ENCODE results near the gene INKA2. TPM values are rescaled to one million over a fixed set of nuclear protein-coding genes. Genes with fewer than 3 reads are reported as not detected.

INKA2 gene
- total RNA-seq, 1 experiment from 2014 or later, result 12.3 TPM

DNA sequence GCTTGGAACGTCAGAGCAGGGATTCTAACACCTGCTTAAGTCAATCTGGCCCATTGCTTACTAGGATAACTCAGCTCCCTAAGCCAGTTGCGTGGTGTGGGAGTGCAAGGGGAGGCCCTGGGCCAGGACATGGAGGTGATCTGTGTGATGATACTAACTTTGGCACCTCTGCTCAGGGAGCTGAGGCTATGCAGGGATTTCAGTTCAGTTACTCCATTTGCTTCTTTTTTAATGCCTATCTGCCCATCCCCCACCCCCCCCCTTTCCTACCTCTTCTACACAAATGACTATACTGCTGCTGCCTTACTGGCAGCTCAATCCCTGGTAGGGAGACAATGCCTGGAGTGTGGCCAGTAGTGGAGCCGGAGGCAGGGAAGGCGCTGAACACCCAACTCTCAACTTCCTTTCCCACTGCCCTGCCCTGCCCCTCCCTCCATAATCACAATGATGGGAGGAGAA is 19.5 kb downstream of the INKA2 start:
- Histone ChIP-seq H3K79me1 (ENCODE audit: insufficient read depth, low read depth, low read length, poor library complexity, severe bottlenecking) (no peaks in the 10 kb centered on the region), H2BK120ac (ENCODE audit: low read depth, low read length, poor library complexity, severe bottlenecking) (no peak overlapping the region), H3K23ac (ENCODE audit: insufficient read length, low read depth, low read length) (no peak overlapping the region), H2BK20ac (ENCODE audit: low read depth, low read length, poor library complexity, severe bottlenecking) (no peak overlapping the region), H3K56ac (ENCODE audit: insufficient read length, low read depth, low read length) (no peak overlapping the region), H3K27ac (ENCODE audit: insufficient read length, low read depth, low read length) (no peak overlapping the region), H3K18ac (ENCODE audit: insufficient read length, low read depth, low read length) (no peak overlapping the region), H3K9me3 (ENCODE audit: control insufficient read depth, low read depth, low read length) (no peaks in the 10 kb centered on the region), H4K20me1 (ENCODE audit: control insufficient read depth, insufficient read depth, insufficient read length) (no peaks in the 10 kb centered on the region), H3K4me2 (ENCODE audit: insufficient read depth, insufficient read length, low read length) (no peak overlapping the region), H2AFZ (ENCODE audit: low read length) (no peak overlapping the region), H2AK5ac (ENCODE audit: insufficient read length, low read length) (no peak overlapping the region), H3T11ph (ENCODE audit: low read length) (no peak overlapping the region), H4K8ac (replicated peaks; ENCODE audit: insufficient read length, low read depth, low read length) (no peak overlapping the region), H3K27me3 (ENCODE audit: insufficient read depth, low read length) (no peaks in the 10 kb centered on the region), H3K4ac (ENCODE audit: low read depth, low read length) (no peak overlapping the region), H3K9ac (ENCODE audit: extremely low read depth, insufficient read length, low read length) (no peak overlapping the region), H3K23me2 (ENCODE audit: insufficient read length, low read depth, low read length, poor library complexity, severe bottlenecking) (no peaks in the 10 kb centered on the region), H3K4me1 (ENCODE audit: insufficient read depth, low read length) (peaks cover 11% of the 10 kb centered on the region; the same call in 1 of the 2 replicates), H4K5ac (ENCODE audit: insufficient read length, low read depth, low read length) (no peak overlapping the region), H2BK15ac (ENCODE audit: low read depth, low read length) (no peak overlapping the region), H2BK5ac (ENCODE audit: insufficient read length, low read length) (no peak overlapping the region), H3K14ac (ENCODE audit: insufficient read depth, low read length) (no peak overlapping the region), H2BK12ac (ENCODE audit: insufficient read length, low read depth, low read length) (no peak overlapping the region), H4K91ac (ENCODE audit: insufficient read length, low read depth, low read length) (no peak overlapping the region), H3K79me2 (ENCODE audit: insufficient read depth, low read length) (no peaks in the 10 kb centered on the region)
- Mint-ChIP-seq H3K27ac (no peak overlapping the region), H3K4me3 (no peak overlapping the region), H3K4me1 (peaks cover 34% of the 10 kb centered on the region in 2 experiments), H3K27me3 (ENCODE audit: low read depth) (peaks cover 1% of the 10 kb centered on the region; the same call in 1 of the 2 replicates), H3K36me3 (ENCODE audit: insufficient read depth in 1 of 3, low read depth in 3 of 3) (peaks cover 0 to 2% (median 0%) of the 10 kb centered on the region in 3 experiments; a peak in 2 of 7 replicates), H3K9me3 (no peaks in the 10 kb centered on the region; a peak in 1 of 5 replicates)
- no peak for DNase-seq
- WGBS (ENCODE audit: extremely low coverage, insufficient read length, low lambda C conversion rate), result no CpG with 5 or more reads among the region's 4 CpGs
- TF ChIP-seq, protein P1, sequence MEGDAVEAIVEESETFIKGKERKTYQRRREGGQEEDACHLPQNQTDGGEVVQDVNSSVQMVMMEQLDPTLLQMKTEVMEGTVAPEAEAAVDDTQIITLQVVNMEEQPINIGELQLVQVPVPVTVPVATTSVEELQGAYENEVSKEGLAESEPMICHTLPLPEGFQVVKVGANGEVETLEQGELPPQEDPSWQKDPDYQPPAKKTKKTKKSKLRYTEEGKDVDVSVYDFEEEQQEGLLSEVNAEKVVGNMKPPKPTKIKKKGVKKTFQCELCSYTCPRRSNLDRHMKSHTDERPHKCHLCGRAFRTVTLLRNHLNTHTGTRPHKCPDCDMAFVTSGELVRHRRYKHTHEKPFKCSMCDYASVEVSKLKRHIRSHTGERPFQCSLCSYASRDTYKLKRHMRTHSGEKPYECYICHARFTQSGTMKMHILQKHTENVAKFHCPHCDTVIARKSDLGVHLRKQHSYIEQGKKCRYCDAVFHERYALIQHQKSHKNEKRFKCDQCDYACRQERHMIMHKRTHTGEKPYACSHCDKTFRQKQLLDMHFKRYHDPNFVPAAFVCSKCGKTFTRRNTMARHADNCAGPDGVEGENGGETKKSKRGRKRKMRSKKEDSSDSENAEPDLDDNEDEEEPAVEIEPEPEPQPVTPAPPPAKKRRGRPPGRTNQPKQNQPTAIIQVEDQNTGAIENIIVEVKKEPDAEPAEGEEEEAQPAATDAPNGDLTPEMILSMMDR (conservative IDR thresholded peaks at IDR 0.05), result no peak
